Stimulated activated CD8-positive, alpha-beta memory T cell treated with anti-CD3 and anti-CD28 coated beads, Interleukin-4, amount 100 ng/mL, for 4 hours (primary cell): ENCODE results near the gene SLC24A3.

Experiments
- DNase-seq, 2 donors: peaks; one replicate each; pipeline ENCODE4 v3.0.0-alpha.2; 2020; ENCODE audit warnings: low read depth in 2 of 2, low spot score in 1 of 2

Gene SLC24A3

GRCh38 chr20:19419396-19419795 lies 207.0 kb downstream of the SLC24A3 start:
- DNase-seq = no peak

GRCh38 chr20:19423097-19423899 lies 210.9 kb downstream of the SLC24A3 start:
- DNase-seq = no peak

- no peak for DNase-seq
These were observed 211.6 kb downstream of the SLC24A3 start for GRCh38 chr20:19423900-19424620.

GRCh38 chr20:19426356-19426755 lies 213.9 kb downstream of the SLC24A3 start:
- no peak for DNase-seq

GRCh38 chr20:19427480-19427879 lies 215.0 kb downstream of the SLC24A3 start:
- no peak for DNase-seq

- no peak for DNase-seq
These were observed 215.5 kb downstream of the SLC24A3 start for GRCh38 chr20:19427913-19428312.

- no peak for DNase-seq
These were observed 215.9 kb downstream of the SLC24A3 start for GRCh38 chr20:19428324-19428723.

- no peak for DNase-seq
These were observed 217.1 kb downstream of the SLC24A3 start for GRCh38 chr20:19429538-19429937.

- no peak for DNase-seq
These were observed 218.3 kb downstream of the SLC24A3 start for GRCh38 chr20:19430641-19431315.

GRCh38 chr20:19431316-19431700 lies 218.9 kb downstream of the SLC24A3 start:
- no peak for DNase-seq

- no peak for DNase-seq
These were observed 219.5 kb downstream of the SLC24A3 start for GRCh38 chr20:19431906-19432305.

- no peak for DNase-seq
These were observed 221.2 kb downstream of the SLC24A3 start for GRCh38 chr20:19433371-19434350.

- no peak for DNase-seq
These were observed 222.9 kb downstream of the SLC24A3 start for GRCh38 chr20:19435316-19435715.

- DNase-seq = no peak
These were observed 223.4 kb downstream of the SLC24A3 start for GRCh38 chr20:19435821-19436220.

GRCh38 chr20:19438488-19438887 lies 226.0 kb downstream of the SLC24A3 start:
- no peak for DNase-seq

GRCh38 chr20:19440660-19441527 lies 228.5 kb downstream of the SLC24A3 start:
- no peak for DNase-seq

GRCh38 chr20:19446246-19446645 lies 233.8 kb downstream of the SLC24A3 start:
- no peak for DNase-seq

GRCh38 chr20:19448632-19449031 lies 236.2 kb downstream of the SLC24A3 start:
- DNase-seq = no peak

- DNase-seq = no peak
These were observed 236.6 kb downstream of the SLC24A3 start for GRCh38 chr20:19449051-19449450.
